Large intestine (tissue), 3 donors: ENCODE results near the gene UBXN7. TPM values are rescaled to one million over a fixed set of nuclear protein-coding genes. Genes with fewer than 3 reads are reported as not detected.
"Not testable (repeated sequence)": the region's sequence is repeated elsewhere in the genome, so short reads cannot be mapped to it uniquely, and the experiment has no call there.

ENCODE experiments used
- DNase-seq, 2 donors: peaks; one replicate each; pipeline versions ENCODE4 v3.0.0 to v3.0.0-alpha.2; 2013
- H3K27ac ChIP-seq: one replicate; pipeline ENCODE4 v1.5.1; 2013; ENCODE audit warnings: low read length
- H3K27me3 ChIP-seq: 2 replicates; pipeline ENCODE4 v1.6.1; 2013; ENCODE audit warnings: low read length; ENCODE audit not compliant: control insufficient read depth, insufficient read depth
- H3K36me3 ChIP-seq: 2 replicates; pipeline ENCODE4 v1.6.1; 2013; ENCODE audit warnings: low read length; ENCODE audit not compliant: control insufficient read depth, insufficient read depth
- H3K4me1 ChIP-seq: one replicate; pipeline ENCODE4 v1.6.1; 2013; ENCODE audit warnings: low read length; ENCODE audit not compliant: control insufficient read depth, insufficient read depth
- H3K4me3 ChIP-seq: one replicate; pipeline ENCODE4 v1.5.1; 2013; ENCODE audit warnings: low read length
- H3K9me3 ChIP-seq: one replicate; pipeline ENCODE4 v1.6.1; 2013; ENCODE audit warnings: mild to moderate bottlenecking, low read depth, low read length, moderate library complexity; ENCODE audit not compliant: control insufficient read depth
- WGBS: methylation state at CpG from one replicate; pipeline ENCODE4 v1.1.5; 2013; ENCODE audit warnings: low lambda C conversion rate; ENCODE audit not compliant: insufficient coverage; 5-methylcytosine and 5-hydroxymethylcytosine counted together
- polyA plus RNA-seq: library from polyadenylated mRNA; unstranded; fragments of 120-200 nt; gene quantifications from one replicate; pipeline ENCODE4 v1.2.1, GENCODE V29; 2013

Gene UBXN7
- polyA plus RNA-seq, 1 donor = 25.5 TPM

DNA sequence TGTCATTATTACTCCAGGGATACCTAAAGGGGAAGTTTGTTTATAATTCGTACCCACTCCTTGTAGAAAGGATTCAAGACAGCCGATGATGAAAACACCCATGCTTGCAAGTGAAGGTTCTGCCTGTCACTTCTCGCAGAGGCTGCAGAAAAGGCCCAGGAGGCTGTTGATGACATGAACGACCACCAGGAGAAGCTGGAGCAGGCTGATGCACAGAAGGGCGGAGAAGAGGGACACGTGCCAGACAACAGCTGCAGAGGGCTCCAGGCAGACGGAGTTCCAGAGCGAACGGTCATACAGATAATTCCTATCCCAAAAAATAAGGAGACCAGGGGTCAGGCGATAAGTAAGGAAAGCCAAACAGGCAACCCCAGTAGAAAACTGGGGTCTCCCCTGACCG lies 108.5 kb downstream of the UBXN7 start:
- Histone ChIP-seq H3K9me3 (no peaks in the 10 kb centered on the region), H3K4me1 (no peaks in the 10 kb centered on the region), H3K4me3 (no peak overlapping the region), H3K27me3 (no peaks in the 10 kb centered on the region), H3K36me3 (no peaks in the 10 kb centered on the region), H3K27ac (no peak overlapping the region)
- WGBS = 64% methylated on average over 3 of the region's 11 CpGs
- DNase-seq = peak in 1 of 2 donors; percentile 7

DNA sequence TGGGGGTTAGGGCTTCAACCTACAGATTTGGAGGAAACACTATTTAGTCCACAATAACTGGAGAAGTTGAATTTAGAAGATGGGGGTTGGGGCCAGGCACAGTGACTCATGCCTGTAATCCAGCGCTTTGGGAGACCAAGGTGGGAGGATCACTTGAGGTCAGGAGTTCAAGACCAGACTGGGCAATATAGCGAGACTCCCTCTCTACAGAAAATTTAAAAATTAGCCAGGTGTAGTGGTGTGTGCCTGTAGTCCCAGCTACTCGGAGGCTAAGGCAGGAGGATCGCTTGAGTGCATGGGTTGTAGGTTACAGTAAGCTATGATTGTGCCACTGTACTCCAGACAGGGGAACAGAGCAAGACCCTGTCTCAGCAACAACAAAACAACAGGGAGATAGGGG lies 109.2 kb downstream of the UBXN7 start:
- Histone ChIP-seq H3K9me3 (no peaks in the 10 kb centered on the region), H3K4me1 (no peaks in the 10 kb centered on the region), H3K36me3 (no peaks in the 10 kb centered on the region), H3K27ac (no peak overlapping the region), H3K27me3 (no peaks in the 10 kb centered on the region), H3K4me3 (no peak overlapping the region)
- no CpG with 5 or more reads among the region's 4 CpGs for whole genome bisulfite sequencing
- DNase-seq = no peak

DNA sequence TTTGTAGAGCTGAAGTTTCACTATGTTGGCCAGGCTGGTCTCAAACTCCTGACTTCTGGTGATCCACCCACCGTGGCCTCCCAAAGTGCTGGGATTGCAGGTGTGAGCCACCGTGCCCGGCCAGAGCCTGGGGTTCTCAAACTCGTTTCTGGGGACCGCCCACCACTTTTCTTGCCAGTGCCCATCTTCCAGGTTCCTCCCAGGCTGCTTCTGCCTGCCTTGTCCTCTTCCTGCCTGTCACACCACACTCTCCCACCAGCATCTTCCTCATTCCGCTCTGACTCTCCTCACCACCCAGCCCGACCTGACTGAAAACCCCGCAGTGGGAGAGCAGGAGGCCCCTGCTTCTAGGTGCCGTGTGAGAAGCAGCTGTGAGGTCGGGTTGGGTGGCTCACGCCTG lies 111.1 kb downstream of the UBXN7 start:
- H3K36me3 ChIP-seq = no peaks in the 10 kb centered on the region
- no peak overlapping the region for H3K27ac ChIP-seq
- no peak for DNase-seq
- no peaks in the 10 kb centered on the region for H3K27me3 ChIP-seq
- no peak overlapping the region for H3K4me3 ChIP-seq
- no peaks in the 10 kb centered on the region for H3K9me3 ChIP-seq
- WGBS = no CpG with 5 or more reads among the region's 11 CpGs
- no peaks in the 10 kb centered on the region for H3K4me1 ChIP-seq

DNA sequence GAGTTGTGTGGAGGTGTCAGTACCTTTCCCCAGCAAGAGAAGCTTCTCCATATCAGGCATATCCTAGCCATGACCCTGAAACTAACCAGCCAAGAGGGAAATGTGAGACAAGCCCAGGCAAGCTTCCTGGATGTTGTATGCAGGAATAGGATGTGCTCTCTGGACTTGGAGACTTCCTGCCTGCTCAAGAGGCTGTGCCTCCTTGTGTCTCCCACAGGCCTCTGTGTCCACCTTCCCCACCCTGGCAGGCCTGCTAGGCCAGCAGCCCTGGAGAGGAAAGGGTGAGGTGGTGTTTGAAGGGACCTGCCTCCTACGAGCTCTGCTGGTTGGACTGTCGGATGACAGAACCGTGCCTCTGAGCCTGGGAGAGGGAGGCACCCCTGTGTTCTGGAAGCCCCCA lies 112.1 kb downstream of the UBXN7 start:
- no peaks in the 10 kb centered on the region for H3K9me3 ChIP-seq
- no CpG with 5 or more reads among the region's 3 CpGs for WGBS
- no peak overlapping the region for H3K27ac ChIP-seq
- no peaks in the 10 kb centered on the region for H3K4me1 ChIP-seq
- H3K4me3 ChIP-seq = no peak overlapping the region
- no peaks in the 10 kb centered on the region for H3K36me3 ChIP-seq
- no peaks in the 10 kb centered on the region for H3K27me3 ChIP-seq
- no peak for DNase-seq

DNA sequence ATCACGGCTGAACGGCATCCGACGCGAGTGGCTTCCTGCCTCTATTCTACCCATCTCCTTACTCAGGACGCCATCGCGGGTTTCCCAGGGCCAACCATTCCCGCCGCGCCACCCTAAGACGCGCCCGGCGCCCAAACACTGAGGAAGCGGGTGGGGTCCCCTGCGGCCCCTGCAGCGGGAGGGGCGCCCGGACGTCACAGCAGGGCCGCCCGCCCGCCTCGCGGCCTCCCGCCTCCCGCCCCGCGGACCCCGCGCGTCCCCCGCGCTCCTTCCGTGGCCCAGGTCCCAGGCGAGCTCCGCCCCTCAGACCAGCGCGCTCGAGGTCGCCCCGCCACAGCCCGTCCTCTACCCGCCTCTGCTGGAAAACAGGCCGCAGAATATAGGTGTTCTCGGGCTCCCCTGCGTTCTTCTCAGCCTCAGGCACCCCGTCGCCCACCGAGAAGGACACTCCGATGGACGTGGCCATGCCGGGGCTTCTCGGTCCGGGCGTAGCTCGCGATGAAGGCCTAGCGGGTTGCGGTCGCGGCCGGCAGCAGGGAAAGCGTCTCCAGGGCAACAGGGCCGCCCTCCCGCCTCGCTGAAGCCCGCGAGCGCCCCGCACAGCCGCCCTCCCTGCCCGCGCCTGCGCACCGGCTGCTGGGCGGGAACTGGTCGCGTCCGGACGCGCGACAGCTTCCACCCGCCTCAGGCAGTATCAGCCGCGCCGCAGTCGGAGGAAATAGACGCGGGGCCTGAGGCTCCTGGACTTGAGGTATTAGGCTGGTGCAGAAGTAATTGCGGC lies 114.3 kb downstream of the UBXN7 start, which contains the start of gene DYNLT2B:
Gene DYNLT2B (minus strand): TSS at position 554 of the 781 bp plus-strand sequence. CDS start 88 bp downstream, at position 466.
- H3K27ac ChIP-seq = peak within 1 kb of the TSS; percentile 93
- no CpG with 5 or more reads among the region's 92 CpGs for WGBS
- H3K27me3 ChIP-seq = no peaks in the 10 kb centered on the region
- H3K4me3 ChIP-seq = peak within 1 kb of the TSS; percentile 91
- no peaks in the 10 kb centered on the region for H3K9me3 ChIP-seq
- DNase-seq = peak; percentile 94 to 95
- no peaks in the 10 kb centered on the region for H3K36me3 ChIP-seq
- H3K4me1 ChIP-seq = no peaks in the 10 kb centered on the region

DNA sequence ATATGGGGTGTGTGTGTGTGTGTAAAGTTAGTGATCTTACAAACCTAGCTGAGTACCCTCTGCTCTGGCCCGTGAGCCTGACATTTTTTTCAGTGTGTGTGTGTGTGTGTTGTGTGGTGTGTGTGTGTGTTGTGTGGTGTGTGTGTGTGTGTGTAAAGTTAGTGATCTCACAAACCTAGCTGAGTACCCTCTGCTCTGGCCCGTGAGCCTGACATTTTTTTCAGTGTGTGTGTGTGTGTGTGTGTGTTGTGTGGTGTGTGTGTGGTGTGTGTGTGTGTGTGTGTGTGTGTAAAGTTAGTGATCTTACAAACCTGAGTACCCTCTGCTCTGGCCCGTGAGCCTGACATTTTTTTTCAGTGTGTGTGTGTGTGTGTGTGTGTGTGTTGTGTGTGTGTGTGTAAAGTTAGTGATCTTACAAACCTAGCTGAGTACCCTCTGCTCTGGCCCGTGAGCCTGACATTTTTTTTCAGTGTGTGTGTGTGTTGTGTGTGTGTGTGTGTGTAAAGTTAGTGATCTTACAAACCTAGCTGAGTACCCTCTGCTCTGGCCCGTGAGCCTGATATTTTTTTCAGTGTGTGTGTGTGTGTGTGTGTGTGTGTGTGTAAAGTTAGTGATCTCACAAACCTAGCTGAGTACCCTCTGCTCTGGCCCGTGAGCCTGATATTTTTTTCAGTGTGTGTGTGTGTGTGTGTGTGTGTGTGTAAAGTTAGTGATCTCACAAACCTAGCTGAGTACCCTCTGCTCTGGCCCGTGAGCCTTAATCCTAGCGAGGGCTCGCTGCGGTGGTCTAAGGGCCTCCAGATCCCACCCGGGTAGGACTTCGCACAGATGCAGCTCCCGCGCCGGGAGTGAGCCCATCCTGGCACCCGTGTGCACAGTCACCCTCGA lies 115.2 kb downstream of the UBXN7 start:
- H3K9me3 ChIP-seq, H3K27me3 ChIP-seq, H3K36me3 ChIP-seq, H3K4me1 ChIP-seq: not testable (repeated sequence)
- no CpG with 5 or more reads among the region's 17 CpGs for WGBS
- peak; percentile 34 to 36 for DNase-seq
- Histone ChIP-seq H3K27ac (peak overlapping the region; percentile 93), H3K4me3 (peak overlapping the region; percentile 91)

DNA sequence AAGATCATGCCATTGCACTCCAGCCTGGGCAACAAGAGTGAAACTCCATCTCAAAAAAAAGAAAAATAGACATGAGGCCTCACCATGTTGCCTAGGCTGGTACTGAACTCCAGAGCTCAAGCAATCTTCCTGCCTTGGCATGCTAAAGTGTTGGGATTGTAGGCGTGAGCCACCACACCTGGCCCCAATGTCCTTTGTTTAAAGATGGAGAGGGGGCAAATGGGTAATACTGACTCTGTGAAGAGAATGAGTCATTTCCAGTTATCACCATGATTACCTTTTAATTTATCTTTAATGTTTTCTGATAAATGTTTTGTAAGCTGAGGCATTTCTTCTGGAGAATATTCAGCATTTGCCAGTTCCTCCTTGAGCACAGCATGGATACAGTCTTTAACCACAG lies 116.4 kb downstream of the UBXN7 start:
- Histone ChIP-seq H3K36me3 (no peaks in the 10 kb centered on the region), H3K4me1 (no peaks in the 10 kb centered on the region), H3K9me3 (no peaks in the 10 kb centered on the region), H3K27me3 (no peaks in the 10 kb centered on the region), H3K4me3 (no peak overlapping the region), H3K27ac (no peak overlapping the region)
- no CpG with 5 or more reads among the region's 1 CpG for WGBS
- no peak for DNase-seq

DNA sequence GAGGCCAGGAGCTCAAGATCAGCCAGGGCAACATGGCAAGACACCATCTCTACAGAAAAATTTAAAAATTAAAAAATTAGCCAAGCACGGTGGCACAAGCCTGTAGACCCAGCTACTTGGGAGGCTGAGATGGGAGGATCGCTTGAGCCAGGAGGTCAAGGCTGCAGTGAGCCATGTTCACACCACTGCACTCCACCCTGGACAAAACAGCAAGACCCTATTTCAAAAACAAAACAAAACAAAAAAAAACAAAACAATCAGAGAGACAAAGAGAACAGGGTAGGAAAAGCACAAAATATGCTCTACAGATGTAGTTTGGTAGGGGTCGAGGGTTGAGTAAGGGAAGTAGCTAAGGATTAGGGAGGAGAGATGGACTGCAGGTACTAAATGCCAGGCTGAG lies 117.6 kb downstream of the UBXN7 start:
- Histone ChIP-seq H3K4me1 (no peaks in the 10 kb centered on the region), H3K27ac (no peak overlapping the region), H3K36me3 (no peaks in the 10 kb centered on the region), H3K27me3 (no peaks in the 10 kb centered on the region), H3K4me3 (no peak overlapping the region), H3K9me3 (no peaks in the 10 kb centered on the region)
- 100% methylated on average over 1 of the region's 3 CpGs for WGBS
- DNase-seq = no peak

DNA sequence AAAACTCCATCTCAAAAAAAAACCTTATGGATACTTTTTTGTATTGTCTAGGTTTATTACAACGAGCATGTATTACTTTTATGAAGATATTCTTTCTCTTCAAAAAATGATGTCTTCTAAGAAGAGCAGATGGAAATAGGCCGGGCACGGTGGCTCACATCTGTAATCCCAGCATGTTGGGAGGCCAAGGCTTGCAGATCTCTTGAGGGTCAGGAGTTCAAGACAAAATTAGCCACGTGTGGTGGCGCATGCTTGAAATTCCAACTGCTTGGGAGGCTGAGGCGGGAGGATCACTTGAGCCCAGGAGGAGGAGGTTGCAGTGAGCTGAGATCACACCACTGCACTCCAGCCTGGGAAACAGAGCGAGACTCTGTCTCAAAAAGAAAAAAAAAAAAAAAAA lies 118.1 kb downstream of the UBXN7 start:
- H3K9me3 ChIP-seq, H3K27ac ChIP-seq, H3K4me3 ChIP-seq, DNase-seq, H3K27me3 ChIP-seq, H3K36me3 ChIP-seq, H3K4me1 ChIP-seq: not testable (repeated sequence)
- no CpG with 5 or more reads among the region's 7 CpGs for WGBS

DNA sequence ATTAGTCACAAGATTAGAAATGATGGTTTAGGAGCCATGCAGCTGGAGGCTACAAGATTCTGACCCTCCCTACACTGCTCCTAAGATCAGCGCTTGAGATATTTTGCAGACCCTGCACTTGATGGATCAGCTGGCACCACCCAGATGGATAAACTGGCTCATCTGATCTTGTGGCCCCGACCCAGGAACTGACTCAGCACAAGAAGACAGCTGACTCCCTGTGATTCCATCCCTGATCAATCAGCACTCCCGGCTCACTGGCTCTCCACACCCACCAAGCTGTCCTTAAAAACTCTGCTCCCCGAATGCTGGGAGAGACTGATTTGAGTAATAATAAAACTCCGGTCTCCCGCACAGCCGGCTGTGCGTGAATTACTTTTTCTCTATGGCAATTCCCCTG lies 129.3 kb downstream of the UBXN7 start:
- H3K4me1 ChIP-seq, H3K27me3 ChIP-seq, H3K36me3 ChIP-seq, H3K4me3 ChIP-seq, DNase-seq, H3K9me3 ChIP-seq, H3K27ac ChIP-seq: not testable (repeated sequence)
- WGBS = 40% methylated on average over 4 of the region's 8 CpGs
